ENCODE data around the gene COL9A2. TPM values are rescaled to one million over a fixed set of nuclear protein-coding genes. Genes with fewer than 3 reads are reported as not detected.

Gene COL9A2
- total RNA-seq, 1 experiment from 2014 or later: 0.39 TPM

DNA sequence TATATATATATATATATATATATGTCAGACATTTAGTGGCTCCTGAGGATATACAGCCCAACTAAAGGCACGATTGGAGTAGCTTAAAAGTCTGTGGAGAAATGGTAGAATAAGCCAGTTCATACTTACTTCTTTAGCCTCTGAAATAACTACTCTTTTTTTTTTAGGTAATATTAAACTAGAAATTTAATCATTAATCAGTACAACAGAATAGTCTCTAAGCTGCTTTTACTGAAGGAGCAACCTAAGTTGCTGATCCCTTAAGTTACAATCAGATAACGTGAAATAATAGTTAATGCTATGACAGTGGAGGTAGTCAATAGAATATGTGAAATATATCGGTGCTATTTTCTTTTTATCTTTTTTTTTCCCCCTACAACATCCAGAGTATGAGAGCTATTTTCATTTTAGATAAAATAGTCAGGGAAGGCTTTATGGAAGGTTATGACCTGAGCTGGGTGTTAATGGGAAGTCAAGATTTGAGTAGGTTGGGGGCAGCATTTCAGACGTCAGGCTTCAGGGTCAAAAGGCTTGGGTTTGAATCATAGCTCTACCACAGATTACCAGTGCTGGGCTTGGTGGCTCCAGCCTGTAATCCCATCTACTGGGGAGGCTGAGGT, 43.4 kb downstream of the COL9A2 start:
- peaks cover 76% of the 10 kb centered on the region for H3K36me3 ChIP-seq
- no peaks in the 10 kb centered on the region for H3K4me1 ChIP-seq (replicated peaks)
- H3K9me3 ChIP-seq (replicated peaks): no peaks in the 10 kb centered on the region
- no peak overlapping the region for H3K27ac ChIP-seq
- DNase-seq (ENCODE audit: low read depth in 1 of 2, low spot score in 2 of 2): no peak
- no peaks in the 10 kb centered on the region for H3K27me3 ChIP-seq (replicated peaks)
- no peak overlapping the region for H3K4me3 ChIP-seq

DNA sequence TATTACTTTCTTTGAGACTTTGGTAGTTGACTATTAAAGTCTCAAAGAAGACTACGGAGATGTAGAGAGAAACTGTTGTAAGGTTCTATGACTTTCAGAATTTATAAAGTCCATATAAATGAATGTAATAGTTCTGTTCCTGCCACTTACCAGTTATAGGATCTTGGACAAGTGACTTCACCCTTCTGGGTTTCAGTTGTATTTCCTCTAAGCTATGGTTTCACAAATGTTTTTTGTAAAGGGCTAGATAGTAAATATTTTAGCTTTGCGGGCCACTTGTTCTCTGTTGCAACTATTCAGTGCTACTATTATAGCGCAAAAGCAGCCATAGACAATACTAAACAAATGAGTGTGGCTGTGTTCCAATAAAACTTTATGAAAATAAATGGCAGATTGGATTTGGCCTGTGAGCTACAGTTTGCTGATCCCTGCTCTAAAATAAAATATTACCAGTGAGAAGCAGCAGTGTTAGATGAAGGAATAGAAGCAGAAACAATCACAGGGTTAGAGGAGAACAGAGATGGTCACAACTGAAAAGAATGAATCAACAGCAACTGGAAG, 44.4 kb downstream of the COL9A2 start:
- Histone ChIP-seq H3K9me3 (replicated peaks) (no peaks in the 10 kb centered on the region), H3K27me3 (replicated peaks) (no peaks in the 10 kb centered on the region), H3K4me3 (no peak overlapping the region), H3K36me3 (peaks cover 82% of the 10 kb centered on the region), H3K27ac (no peak overlapping the region), H3K4me1 (replicated peaks) (no peaks in the 10 kb centered on the region)
- DNase-seq (ENCODE audit: low read depth in 1 of 2, low spot score in 2 of 2): no peak

DNA sequence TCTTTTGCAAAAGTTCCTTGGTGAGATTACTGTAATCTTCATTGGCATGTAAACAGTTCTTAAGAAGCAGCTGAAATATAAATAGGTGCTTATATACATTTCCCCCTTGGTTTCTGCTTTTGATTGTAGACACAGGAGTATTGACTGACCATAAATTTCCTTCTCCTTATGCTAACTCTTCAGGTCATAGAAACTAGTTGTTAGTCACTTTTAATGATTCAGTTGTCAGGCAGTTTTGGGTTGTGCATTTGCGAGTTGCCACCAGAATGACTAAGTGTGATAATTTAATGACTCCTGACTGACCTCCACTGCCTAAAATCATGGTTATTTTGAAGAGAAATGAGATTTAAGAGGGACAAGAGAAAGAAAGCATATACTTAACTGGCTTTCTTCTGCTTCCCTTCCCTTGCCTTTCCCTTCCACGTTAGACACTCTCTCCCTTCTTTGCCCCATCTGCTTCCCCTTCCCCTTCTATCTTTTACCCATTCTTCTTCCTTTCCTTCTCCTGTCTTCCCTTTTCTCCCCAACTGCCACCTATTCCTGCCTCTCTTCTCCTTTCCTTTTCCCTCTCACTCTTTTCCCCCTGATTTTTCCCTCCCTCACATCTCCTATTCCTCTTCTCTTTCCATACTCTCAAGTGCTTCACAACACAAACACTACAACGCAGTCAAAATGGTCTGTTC, 46.8 kb downstream of the COL9A2 start:
- H3K27ac ChIP-seq: no peak overlapping the region
- H3K27me3 ChIP-seq (replicated peaks): no peaks in the 10 kb centered on the region
- DNase-seq (ENCODE audit: low read depth in 1 of 2, low spot score in 2 of 2): no peak
- H3K4me3 ChIP-seq: no peak overlapping the region
- H3K4me1 ChIP-seq (replicated peaks): no peaks in the 10 kb centered on the region
- peaks cover 88% of the 10 kb centered on the region for H3K36me3 ChIP-seq
- H3K9me3 ChIP-seq (replicated peaks): no peaks in the 10 kb centered on the region

DNA sequence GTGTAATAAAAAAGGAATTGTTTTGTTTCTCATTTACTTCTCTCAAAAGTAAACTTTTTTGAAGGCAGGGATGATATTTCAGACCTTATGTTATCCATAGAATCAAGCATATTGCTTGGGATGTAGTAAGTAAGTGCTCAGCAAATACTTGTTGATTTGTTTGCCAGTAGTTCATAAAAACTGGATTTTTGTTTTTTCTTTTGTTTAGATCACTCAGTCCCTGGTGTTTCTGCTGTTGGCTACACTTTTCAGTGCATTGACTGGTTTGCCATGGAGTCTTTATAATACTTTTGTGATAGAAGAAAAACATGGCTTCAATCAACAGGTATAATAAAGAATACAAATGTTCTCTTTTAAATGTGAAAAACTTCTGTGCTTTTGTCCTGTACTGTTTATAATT, 48.9 kb downstream of the COL9A2 start:
- Histone ChIP-seq H3K27me3 (replicated peaks) (no peaks in the 10 kb centered on the region), H3K27ac (no peak overlapping the region), H3K9me3 (replicated peaks) (no peaks in the 10 kb centered on the region), H3K36me3 (peaks cover 92% of the 10 kb centered on the region), H3K4me3 (no peak overlapping the region), H3K4me1 (replicated peaks) (no peaks in the 10 kb centered on the region)
- no peak for DNase-seq (ENCODE audit: low read depth in 1 of 2, low spot score in 2 of 2)

DNA sequence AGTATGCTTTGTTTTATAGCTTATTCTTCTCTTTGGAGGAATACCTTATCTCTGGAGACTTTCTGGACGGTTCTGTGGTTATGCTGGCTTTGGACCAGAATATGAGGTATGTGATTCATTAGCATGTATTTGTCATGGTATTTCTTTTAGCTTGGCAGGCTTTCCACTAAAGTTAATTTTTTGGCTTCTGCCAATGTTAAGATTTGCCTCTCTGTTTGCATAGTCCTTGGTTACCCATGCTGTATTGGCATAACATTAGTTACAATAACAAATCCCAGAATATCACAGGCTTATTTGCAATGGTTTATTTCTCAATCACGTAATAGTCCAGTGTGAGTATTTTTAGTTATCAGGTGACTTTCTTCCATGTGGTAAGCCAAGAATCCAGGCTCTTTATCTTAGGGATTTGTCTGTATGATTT, 49.3 kb downstream of the COL9A2 start:
- Histone ChIP-seq H3K36me3 (peaks cover 93% of the 10 kb centered on the region), H3K27ac (no peak overlapping the region), H3K4me1 (replicated peaks) (no peaks in the 10 kb centered on the region), H3K27me3 (replicated peaks) (no peaks in the 10 kb centered on the region), H3K4me3 (no peak overlapping the region), H3K9me3 (replicated peaks) (no peaks in the 10 kb centered on the region)
- no peak for DNase-seq (ENCODE audit: low read depth in 1 of 2, low spot score in 2 of 2)

DNA sequence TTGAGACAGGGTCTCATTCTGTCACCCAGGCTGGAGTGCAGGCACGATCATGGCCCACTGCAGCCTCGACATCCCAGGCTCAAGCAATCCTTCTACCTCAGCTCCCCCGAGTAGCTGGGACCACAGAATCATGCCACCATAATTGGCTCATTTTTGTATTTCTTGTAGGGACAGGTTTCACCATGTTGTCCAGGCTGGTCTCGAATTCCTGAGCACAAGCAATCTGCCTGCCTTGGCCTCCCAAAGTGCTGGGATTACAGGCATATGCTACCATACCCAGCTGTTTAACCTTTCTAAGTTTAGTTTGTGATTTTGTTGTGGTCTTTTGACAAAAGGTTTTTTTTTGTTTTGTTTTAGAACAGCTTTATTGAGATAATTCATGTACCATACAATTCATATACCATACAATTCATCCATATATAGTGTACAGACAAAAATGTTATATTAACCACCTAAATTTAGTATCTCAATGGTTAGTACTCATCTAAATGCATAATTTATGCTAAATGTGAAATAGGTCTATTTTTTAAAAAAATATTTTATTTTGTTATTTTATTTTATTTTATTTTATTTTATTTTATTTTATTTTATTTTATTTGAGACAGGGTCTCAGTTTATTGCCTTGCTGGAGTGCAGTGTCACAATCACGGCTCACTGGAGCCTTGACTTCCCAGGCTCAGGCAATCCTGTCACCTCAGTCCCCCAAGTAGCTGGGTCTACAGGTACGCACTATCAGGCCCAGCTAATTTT, 50.1 kb downstream of the COL9A2 start:
- H3K4me3 ChIP-seq: no peak overlapping the region
- H3K27me3 ChIP-seq (replicated peaks): no peaks in the 10 kb centered on the region
- H3K36me3 ChIP-seq: peaks cover 93% of the 10 kb centered on the region
- DNase-seq (ENCODE audit: low read depth in 1 of 2, low spot score in 2 of 2): no peak
- H3K27ac ChIP-seq: no peak overlapping the region
- H3K4me1 ChIP-seq (replicated peaks): no peaks in the 10 kb centered on the region
- H3K9me3 ChIP-seq (replicated peaks): no peaks in the 10 kb centered on the region

DNA sequence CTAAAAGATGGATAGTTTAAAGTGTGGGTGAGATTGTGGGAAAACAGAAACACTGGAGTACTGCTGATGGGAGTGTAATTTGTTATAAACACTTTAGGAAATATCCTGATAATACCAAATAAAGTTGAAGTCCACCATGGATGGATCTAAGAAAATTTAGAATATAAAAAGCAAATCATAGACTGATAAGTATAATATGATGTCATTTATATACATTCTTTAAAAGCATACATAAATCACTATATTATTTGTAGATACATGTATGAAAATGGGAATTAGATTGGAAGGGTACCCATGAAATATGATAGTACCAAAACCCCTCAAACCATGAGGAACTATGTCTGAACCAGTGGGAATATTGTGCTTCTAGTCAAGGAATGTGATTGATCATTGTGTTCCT, 51.2 kb downstream of the COL9A2 start:
- no peaks in the 10 kb centered on the region for H3K4me1 ChIP-seq (replicated peaks)
- H3K9me3 ChIP-seq (replicated peaks): no peaks in the 10 kb centered on the region
- H3K36me3 ChIP-seq: peaks cover 93% of the 10 kb centered on the region
- no peak for DNase-seq (ENCODE audit: low read depth in 1 of 2, low spot score in 2 of 2)
- H3K27ac ChIP-seq: no peak overlapping the region
- H3K4me3 ChIP-seq: no peak overlapping the region
- H3K27me3 ChIP-seq (replicated peaks): no peaks in the 10 kb centered on the region

DNA sequence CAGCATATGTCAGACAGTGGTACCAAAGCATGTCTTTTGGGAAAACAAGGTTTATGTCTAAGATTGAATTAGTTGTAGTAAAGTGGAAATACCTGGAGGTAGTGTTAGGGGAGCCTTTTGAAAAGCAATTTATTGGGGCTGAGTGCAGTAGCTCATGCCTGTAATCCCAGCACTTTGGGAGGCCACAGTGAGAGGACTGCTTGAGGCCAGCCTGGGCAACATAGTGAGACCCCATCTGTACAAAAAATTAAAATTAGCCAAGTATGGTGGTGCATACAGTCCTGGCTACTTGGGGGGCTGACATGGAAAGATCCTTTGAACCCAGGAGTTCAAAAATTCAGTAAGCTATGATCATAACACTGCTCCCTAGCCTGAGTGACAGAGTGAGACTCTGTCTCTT, 51.8 kb downstream of the COL9A2 start:
- Histone ChIP-seq H3K4me3 (no peak overlapping the region), H3K27ac (no peak overlapping the region), H3K36me3 (peaks cover 93% of the 10 kb centered on the region)

DNA sequence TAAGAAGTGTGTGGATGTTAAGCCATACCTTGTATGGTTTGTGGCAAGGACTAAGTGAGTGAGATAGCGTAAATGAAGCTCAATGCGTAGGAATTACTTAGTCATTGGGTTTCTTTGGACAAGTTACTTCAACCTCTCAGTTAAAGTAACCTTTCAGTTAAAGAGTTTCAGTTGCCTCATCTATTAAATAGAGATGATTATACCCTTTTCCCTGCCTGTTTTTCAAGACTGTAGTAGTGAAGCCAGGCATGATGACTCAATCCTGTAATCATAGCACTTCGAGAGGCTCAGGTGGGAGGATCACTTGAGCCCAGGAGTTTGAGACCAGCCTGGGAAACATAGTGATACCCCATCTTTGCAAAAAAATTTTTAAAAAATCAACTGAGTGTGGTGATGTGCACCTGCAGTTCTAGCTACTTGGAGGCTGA, 52.7 kb downstream of the COL9A2 start:
- Histone ChIP-seq H3K36me3 (peaks cover 90% of the 10 kb centered on the region), H3K9me3 (replicated peaks) (no peaks in the 10 kb centered on the region), H3K4me3 (no peak overlapping the region), H3K4me1 (replicated peaks) (no peaks in the 10 kb centered on the region), H3K27ac (no peak overlapping the region), H3K27me3 (replicated peaks) (no peaks in the 10 kb centered on the region)
- DNase-seq (ENCODE audit: low read depth in 1 of 2, low spot score in 2 of 2): no peak

More for the DNA sequence above, 51.8 kb downstream of the COL9A2 start:
- Histone ChIP-seq H3K9me3 (replicated peaks) (no peaks in the 10 kb centered on the region), H3K4me1 (replicated peaks) (no peaks in the 10 kb centered on the region), H3K27me3 (replicated peaks) (no peaks in the 10 kb centered on the region)
- DNase-seq (ENCODE audit: low read depth in 1 of 2, low spot score in 2 of 2): no peak

DNA sequence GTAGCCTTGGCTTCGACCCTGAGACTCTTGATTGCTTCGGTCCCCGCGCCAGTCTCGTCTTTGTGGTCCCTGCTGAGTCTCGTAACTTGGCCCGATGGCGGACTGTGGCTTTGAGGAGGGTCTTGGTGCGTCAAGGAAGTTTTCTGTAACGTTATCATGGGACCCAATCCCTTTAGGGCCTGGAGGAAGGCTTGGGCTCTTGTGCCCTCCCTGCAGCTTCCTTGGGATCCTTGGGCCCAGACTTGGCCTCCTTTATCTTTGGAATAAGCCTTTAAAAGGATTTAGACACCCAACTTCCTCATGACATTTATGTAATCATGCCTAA, 58.7 kb downstream of the COL9A2 start:
- Histone ChIP-seq H3K27ac (peak overlapping the region; percentile 45), H3K27me3 (replicated peaks) (no peaks in the 10 kb centered on the region), H3K36me3 (peaks cover 48% of the 10 kb centered on the region), H3K9me3 (replicated peaks) (no peaks in the 10 kb centered on the region), H3K4me3 (peak overlapping the region; percentile 71), H3K4me1 (replicated peaks) (peaks cover 4% of the 10 kb centered on the region; the same call in 1 of the 2 replicates)
- no peak for DNase-seq (ENCODE audit: low read depth in 1 of 2, low spot score in 2 of 2)

DNA sequence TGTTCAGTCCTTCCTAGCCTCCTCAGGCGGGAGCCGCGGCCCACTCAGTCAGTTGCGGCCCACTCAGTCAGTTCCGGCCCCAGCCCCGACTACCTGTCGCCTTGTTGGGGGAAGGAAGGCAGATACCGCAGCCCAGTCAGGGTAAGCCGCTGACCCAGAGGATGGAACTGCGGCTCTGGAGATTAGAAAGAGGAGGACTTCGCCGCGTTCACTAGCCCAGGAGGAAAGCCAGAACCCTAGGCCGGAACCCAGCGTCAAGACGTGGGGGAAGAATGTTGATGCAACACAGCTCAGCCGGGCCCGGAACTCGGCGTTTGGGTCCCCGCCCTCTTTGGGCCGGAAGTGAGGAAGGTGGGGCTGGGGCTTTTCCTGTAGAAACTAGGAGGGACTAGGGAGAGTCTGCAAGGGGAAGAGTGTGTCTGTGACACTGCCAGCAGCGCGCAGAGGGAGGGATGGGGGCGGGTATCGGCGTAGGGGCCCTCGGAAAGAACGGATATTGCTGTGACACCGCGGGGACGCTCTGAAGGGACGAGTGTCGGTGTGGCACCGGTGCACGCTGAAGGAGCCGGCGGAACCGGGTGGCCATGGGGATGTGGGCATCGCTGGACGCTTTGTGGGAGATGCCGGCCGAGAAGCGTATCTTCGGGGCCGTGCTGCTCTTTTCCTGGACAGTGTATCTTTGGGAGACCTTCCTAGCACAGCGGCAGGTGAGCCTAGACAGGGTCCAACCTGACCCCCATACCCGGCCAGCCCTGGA, 59.2 kb downstream of the COL9A2 start, which contains the start of gene ZMPSTE24:
TSS of gene ZMPSTE24 (plus strand) at position 549 of the 757 bp plus-strand sequence. CDS start at position 585, 36 bp downstream.
- peak; percentile 98 for DNase-seq (ENCODE audit: low read depth in 1 of 2, low spot score in 2 of 2)
- Histone ChIP-seq H3K9me3 (replicated peaks) (no peaks in the 10 kb centered on the region), H3K4me1 (replicated peaks) (peaks cover 4% of the 10 kb centered on the region; the same call in 1 of the 2 replicates), H3K27me3 (replicated peaks) (no peaks in the 10 kb centered on the region), H3K4me3 (peak within 1 kb of the TSS; percentile 71), H3K36me3 (peaks cover 43% of the 10 kb centered on the region), H3K27ac (peak within 1 kb of the TSS; percentile 91)

DNA sequence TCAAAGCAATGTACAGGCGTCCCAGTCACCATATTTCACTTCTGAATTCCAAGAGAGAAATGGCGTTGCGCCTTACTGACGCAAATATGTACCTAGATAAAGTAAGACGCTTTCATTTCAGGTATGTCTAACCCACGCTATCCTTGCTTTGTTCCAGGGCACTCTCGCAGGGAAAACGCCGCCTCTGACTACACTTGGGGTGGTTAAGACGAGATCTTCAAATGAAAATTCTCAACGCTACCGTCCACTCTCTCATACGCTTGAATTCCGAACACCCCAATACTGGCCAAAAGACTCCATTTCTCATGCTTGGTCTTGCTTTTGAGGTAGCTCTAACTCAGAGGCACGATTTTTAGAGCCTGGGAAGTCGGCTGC, 59.8 kb downstream of the COL9A2 start:
- Histone ChIP-seq H3K4me3 (peak overlapping the region; percentile 71), H3K27me3 (replicated peaks) (no peaks in the 10 kb centered on the region), H3K27ac (peak overlapping the region; percentile 91), H3K36me3 (peaks cover 37% of the 10 kb centered on the region), H3K4me1 (replicated peaks) (peaks cover 4% of the 10 kb centered on the region; the same call in 1 of the 2 replicates), H3K9me3 (replicated peaks) (no peaks in the 10 kb centered on the region)
- DNase-seq (ENCODE audit: low read depth in 1 of 2, low spot score in 2 of 2): no peak

DNA sequence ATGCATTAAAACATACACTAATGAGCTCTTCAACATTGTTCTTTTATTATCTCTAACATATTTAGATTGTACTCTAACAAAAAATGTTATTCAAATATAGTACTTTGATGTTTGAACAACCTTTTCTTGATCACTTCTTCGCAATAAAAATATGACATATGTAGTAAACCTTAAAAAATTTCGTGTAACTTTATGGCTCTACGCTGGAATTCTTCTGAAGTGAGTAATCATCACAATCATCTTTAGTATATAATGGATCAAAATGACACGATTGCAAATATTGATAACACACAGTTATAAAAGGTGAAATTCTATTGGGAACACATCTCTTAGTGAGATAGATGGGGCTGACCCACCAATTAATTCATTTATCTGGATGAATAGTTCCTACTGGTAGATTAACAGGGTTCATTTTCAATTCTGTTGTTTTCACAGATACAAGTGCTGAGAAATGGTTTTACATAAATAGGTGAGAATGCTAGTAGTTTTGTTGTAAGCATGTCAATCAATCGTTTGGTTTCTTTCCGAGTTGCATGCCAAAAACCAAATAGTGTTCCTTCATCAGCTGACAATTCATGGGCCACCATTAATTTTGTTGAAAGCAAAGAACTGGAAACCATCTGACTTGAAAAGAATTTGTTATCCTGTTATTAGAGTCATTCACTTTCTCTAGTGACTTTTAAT, 60.5 kb downstream of the COL9A2 start:
- Histone ChIP-seq H3K4me3 (peak overlapping the region; percentile 71), H3K36me3 (peaks cover 30% of the 10 kb centered on the region), H3K27me3 (replicated peaks) (no peaks in the 10 kb centered on the region), H3K9me3 (replicated peaks) (no peaks in the 10 kb centered on the region), H3K4me1 (replicated peaks) (peaks cover 4% of the 10 kb centered on the region; the same call in 1 of the 2 replicates), H3K27ac (peak overlapping the region; percentile 91)
- DNase-seq (ENCODE audit: low read depth in 1 of 2, low spot score in 2 of 2): no peak

Data from SJSA1 (cell line).